Measurements from ENCODE around the gene OR9Q2.
"Not testable (repeated sequence)": the region's sequence is repeated elsewhere in the genome, so short reads cannot be mapped to it uniquely, and the experiment has no call there.

OR9Q2 gene, protein sequence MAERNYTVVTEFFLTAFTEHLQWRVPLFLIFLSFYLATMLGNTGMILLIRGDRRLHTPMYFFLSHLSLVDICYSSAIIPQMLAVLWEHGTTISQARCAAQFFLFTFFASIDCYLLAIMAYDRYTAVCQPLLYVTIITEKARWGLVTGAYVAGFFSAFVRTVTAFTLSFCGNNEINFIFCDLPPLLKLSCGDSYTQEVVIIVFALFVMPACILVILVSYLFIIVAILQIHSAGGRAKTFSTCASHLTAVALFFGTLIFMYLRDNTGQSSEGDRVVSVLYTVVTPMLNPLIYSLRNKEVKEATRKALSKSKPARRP
- total RNA-seq, result 0 reads per million in 2 experiments

DNA sequence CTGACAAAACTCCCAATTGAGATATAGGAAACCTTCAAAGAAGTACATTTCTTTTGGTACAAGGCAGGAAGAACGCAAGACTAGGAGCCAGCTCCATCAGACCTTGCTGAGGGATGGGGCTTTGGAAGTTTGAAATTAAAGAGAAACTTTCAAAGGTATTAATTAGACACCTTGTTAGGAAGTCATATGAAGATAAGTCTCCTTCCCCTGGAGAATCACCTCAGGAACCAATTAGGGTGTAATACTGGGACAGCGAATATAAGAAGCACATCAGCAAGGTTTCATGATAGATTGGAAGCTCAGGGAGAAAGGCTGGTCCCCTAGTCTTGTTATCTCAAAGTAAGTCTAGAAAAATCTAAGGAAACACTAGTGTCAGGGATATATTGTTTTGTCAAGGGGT is at the start of gene OR9Q2:
OR9Q2 (plus strand) TSS at position 301 of the 400 bp plus-strand sequence. CDS start 1,421 bp downstream, outside the sequence.
- DNase-seq (ENCODE audit: low read depth), result no peak

DNA sequence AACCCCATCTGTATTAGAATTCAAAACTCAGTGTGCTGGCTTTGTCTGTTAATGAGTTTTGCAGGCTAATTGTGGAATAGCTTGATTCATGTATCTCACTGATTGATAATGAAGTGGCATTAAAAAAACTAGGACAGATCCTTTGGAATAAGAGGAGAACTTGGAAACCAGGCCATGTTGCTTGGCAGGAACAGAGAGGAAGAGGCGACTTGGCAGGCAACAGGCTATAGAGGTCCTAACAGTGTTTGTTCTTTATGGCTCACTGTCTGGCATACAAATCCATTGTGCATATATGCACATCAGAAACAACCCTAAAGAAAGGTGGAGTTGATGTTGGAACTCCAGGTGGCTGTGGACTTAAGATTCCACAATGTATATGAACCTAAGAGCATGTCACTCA is 46.1 kb upstream of the OR9Q2 start:
- DNase-seq (ENCODE audit: low read depth), result no peak

DNA sequence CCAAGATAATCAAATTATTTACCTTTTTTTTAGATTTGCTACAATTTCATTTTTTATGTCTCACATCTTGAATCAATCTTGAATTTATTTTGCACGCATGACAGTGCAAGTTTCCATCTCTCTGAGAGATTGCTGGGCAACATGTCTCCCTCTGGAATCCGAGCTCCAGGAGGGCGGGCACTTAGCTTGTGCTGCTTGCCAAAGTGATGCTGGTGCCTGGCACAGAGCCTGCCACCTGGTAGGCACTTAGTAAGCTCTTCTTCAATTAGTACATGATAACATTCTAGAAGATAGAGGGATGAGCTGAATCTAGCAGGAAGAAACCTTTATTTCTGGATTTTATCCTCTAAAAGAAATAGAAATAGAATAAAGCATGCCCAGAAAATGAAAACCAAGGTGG is 36.1 kb upstream of the OR9Q2 start:
- no peak for DNase-seq (ENCODE audit: low read depth)

DNA sequence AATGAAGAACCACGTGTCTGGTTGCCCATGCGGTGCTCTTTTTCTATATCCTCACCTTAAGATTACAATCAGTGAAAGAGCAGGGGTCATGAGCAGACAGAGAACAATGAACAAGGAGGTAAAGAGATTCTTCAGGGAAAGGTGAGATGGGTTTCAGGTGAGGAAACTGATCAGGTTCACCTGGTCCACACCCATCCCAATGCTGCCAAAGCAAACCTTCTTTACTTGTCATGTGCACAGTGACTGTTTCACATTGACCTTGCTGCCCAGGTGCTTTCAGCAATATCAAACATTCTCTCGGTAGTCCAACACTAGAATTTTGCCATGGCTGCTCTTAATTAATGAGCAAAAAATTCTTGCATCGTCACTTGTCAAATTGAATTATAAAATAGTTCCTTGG is 24.5 kb upstream of the OR9Q2 start:
- DNase-seq (ENCODE audit: low read depth), result no peak

DNA sequence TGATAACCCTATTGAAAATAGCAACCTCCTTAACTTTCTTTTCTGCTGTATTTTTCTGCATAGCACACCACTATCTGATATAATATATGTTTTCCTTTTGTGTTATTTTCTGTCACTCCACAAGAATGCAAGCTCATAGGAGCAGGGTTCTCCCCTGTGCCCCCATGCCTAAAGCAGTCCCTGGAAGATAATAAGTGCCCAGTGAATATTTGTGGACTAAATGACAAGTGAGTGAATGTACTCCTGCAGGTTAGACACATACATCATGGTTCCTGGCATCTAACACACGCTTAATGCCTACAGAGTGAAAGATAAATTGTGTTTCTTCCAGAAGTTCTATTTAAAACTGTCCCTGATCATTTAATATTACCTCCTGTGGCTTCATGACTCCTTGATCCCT is 23.9 kb upstream of the OR9Q2 start:
- no peak for DNase-seq (ENCODE audit: low read depth)

DNA sequence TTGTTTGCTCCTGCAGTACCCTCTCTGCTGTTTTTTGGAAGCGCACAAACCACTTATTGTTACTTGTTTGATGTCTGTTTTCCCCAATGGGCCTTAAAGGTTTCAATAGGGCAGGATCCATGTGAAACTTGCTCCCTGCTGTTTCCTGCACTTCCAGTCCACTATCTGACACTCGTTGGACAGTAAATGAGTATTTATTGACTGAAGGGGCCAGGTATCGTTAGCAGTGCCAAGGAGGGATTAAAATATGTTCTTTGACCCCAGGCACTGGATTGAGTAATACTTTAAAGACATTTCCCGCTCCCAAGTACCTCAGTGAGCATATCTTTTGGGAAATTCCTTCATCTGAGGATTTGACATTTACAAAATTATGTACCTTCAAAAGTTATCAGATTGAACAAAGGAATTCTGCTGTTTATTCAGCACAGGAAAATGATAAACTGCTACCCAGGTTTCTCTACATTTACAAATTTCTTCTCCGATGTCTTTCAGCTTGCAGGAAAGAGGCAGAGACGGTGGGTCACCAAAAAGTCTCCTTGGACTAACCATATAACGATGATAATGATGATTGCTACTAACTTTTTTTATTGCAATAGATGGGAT is 23.3 kb upstream of the OR9Q2 start:
- DNase-seq (ENCODE audit: low read depth), result no peak

DNA sequence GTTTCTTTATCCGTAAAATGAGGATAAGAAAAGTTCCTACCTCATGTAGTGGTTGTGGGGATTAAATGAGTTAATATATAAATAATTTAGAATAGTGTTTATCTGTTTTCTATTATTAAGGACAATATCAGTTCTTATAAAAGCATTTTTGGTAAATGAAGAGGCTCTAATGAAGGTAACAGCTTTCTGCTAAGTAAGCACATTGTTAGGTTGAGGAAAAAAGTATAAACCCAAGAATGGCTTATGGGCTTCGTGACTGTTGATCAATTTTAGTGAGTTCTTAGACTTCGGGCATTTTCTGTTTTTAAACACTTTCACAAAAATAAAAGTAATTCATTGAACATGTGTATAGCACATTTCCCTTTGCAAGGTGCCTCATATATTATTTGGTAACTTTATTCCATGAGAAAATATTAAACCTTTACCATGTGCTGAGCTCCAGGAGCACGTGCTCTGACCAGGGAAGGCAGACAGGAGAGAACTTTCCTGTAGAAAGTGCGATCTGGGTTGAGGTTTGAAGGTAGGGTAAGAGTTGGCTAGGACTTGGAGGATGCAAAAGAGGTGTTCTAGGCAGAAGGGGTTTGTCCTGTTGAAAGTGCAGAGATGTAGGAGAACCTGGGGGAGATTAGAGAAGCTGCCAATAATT is 11.3 kb upstream of the OR9Q2 start:
- DNase-seq (ENCODE audit: low read depth), result no peak

DNA sequence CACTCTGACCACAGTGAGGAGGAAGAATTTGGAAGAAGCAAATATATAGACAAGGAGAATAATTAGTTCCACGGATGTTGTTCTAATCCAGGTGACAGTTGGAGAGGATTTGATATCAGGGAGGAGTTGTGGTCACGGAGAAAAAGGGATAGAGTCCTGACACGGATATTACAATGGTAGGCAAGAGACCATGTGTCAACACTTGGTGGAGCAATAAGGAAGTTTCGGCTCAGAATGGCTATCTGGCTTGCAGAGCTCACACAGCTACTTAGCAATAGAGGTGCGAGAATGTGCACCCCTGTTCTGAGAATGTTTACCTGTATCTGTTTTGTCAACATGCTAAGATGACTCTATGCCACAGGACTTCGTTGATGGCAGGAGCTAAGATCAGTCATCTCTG is 10.4 kb upstream of the OR9Q2 start:
- DNase-seq (ENCODE audit: low read depth), result no peak

DNA sequence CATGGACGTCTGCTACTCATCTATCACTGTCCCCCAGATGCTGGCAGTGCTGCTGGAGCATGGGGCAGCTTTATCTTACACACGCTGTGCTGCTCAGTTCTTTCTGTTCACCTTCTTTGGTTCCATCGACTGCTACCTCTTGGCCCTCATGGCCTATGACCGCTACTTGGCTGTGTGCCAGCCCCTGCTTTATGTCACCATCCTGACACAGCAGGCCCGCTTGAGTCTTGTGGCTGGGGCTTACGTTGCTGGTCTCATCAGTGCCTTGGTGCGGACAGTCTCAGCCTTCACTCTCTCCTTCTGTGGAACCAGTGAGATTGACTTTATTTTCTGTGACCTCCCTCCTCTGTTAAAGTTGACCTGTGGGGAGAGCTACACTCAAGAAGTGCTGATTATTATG is 9.2 kb upstream of the OR9Q2 start:
- no peak for DNase-seq (ENCODE audit: low read depth)

DNA sequence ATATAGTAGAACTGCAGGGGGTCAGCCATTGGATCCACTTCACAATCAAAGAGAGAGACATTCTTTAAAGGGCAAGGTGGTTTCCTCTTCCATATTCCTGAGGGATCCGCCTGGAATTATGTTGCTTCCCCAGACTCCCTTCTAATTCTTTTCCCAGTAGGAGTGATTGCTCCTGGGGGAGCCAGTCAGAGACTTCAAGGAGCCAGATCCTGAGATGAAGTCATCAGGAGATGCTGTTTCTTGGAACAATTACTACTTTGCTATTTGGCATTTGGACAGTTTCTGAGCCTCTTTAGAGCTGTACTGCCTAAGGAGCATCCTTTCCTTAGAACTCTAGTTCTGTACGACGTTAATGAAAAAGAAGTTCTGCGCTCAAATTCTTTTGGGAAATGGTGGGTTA is 1.9 kb upstream of the OR9Q2 start:
- no peak for DNase-seq (ENCODE audit: low read depth)

DNA sequence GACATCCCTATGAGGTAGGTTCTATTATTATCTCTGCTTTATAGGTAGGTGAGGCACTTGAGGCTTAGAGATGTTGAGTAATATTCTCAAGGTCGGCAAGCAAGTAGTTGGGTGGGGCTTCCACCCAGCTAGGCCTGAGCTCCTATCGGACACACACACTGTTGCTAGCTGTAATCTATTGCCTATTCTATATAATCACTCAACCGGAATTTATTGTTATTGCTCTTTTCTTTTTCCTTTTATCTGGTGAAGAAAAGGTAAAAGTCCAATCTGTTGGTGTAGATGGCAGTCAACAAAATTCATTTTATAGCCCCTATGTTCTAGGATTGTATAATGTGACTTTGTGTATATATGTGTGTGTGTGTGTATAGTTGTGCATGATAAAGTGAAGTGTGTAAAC is 3.4 kb downstream of the OR9Q2 start:
- DNase-seq (ENCODE audit: low read depth), result no peak

DNA sequence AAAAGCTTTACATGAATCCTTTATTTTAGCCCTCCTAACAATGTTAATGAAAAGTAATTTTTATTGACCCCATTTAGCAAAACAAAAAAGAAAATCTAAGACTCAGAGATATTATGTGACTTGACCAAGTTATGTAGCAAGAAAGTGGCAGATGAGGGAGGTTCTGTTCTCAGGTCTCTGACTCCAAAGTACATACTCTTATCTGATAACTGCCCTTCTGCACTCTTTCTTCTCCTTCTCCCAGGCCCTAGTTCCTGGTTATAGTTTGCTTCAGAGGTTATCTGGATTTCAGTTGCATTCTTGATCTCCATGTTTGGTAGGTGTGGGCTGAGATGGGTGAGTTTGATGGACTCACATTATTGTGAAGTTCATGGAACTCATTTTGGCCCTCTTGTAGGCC is 4.5 kb downstream of the OR9Q2 start:
- DNase-seq (ENCODE audit: low read depth), result no peak

DNA sequence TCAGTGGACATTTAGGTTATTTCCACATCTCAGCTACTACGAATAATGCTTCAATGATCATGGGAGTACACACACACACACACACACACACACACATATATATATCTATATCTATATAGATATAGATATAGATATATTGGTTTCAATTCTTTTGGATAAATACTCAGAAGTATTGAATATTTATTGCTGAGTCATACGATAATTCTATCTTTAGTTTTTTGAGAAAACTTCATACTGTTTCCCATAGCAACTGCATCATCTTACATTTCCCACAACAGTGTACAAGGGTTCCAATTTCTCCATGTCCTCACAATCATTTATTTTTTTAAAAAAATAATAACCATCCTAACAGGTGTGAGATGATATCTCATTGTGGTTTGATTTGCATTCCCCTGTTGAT is 7.1 kb downstream of the OR9Q2 start:
- DNase-seq (ENCODE audit: low read depth), result no peak

DNA sequence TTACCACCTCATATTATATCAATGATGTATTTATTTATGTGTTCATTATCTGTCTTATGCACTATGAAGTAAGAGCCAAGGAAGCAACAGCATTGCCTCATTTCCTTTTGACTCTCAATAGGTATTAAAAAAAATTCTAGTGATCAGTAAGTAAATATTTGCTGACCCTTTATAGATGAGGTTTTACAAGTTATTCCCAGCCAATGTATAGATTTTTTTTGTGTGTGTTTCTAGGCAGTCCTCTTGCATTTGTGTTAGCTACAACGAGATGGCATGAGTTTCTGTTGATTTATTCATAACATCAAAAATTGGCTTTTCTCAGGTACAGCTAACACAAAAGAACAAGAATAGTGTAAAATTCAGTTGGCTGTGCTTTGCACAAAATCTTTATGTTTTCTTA is 10.4 kb downstream of the OR9Q2 start:
- DNase-seq (ENCODE audit: low read depth), result no peak

DNA sequence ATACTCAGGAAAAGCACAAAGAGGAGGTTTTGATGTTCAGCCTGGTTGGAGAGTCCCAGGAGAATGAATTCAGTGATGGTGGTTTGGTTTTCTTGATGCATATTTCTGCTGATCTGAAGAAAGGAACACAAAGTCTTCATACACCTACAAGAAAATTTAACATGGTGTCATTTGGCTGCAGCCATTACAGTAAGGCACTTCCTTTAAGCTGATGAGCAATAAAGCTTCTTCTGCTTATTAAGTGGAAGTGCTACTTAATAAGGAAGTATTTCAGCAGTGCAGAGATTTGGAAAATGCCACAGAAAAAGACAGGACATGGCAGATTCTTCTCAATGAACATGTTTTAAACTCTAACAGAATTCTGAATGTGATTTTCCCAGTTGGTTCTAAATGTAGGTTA is 15.2 kb downstream of the OR9Q2 start, which contains the start of gene OR1S2:
OR1S2 (minus strand) TSS at position 101 of the 400 bp plus-strand sequence; CDS start at position 101, 0 bp downstream.
- DNase-seq (ENCODE audit: low read depth), result no peak

DNA sequence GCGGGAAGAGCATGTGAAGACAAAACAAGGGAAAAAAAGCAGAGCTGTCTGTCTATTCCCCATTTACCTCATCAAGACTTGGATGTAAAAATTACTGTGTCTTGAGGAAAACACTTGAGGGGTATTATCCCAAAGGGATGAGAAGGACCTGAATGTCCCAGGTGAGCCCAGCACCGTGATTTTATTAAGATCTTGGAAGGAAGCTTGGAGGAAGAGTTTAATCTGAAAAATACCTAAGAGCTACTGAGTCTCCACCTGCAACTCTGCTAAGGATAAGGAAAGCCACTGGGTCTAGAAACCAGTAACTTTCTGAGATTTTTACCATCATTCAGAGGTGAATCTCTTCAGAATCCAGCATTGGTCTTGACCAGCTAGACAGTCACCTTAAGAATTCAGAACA is 23.6 kb downstream of the OR9Q2 start, which contains the start of gene OR1S1:
OR1S1 (plus strand) TSS at position 301 of the 400 bp plus-strand sequence.
- DNase-seq (ENCODE audit: low read depth), result not testable (repeated sequence)

DNA sequence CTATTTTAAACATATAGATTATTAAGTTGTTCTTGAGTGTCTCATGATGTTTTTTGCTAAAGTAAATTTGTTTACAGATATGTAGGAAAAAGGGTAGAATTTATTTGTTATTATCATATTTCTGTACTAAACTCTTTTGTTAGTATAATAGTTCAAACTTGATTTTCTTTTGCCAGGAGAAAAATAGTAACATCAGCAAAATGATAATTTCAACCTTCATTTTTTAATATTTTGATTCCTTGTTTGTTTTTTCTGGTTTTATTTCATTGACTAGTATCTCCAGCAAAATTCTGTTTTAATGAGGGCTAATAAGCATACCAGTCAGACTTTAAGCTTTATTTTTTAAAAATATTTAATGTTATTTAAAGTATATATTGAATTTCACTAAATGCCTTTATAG is 27.6 kb downstream of the OR9Q2 start:
- no peak for DNase-seq (ENCODE audit: low read depth)

DNA sequence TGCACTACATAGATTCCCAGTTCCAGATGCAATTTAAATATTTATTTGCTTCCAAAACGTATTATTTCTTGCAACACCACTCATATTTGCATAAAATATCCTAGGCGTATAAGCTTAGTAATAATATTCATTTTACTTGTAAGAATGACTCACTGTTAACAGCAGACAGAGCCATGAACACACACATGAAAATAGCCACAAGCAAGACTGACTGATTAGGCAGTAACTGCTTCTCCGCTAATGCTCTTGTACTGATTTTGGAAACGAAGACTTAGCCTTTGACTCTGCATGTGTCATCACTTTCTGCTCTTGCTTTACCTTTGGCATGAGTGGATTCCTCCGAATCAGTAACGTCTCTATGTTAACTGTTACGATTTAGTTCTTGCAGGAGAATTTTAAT is 33.9 kb downstream of the OR9Q2 start:
- no peak for DNase-seq (ENCODE audit: low read depth)

DNA sequence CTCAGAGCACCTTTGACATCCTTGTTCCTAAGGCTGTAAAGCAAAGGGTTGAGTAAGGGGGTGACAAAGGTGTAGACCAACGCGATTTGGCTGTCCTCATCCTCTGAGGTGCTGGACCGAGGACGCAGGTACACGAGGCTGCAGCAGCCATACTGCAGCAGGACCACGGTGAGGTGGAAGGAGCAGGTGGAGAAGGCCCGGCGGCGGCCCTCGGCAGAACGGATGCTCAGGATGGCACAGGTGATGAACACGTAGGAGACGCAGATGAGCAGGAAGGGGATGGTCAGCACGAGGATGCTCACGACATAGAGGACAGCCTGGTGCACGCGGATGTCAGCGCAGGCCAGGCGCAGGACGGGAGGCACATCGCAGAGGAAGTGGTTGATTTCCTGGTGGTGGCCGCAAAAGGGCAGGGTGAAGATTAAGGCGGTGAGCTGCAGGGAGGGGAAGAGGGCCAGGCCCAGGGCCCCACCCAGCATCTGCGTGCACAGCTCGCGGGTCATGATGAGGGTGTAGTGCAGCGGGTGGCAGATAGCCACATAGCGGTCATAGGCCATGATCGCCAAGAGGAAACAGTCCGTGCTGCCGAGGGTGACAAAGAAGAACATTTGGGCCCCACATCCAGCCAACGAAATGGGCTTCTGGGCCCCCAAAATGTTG is 39.2 kb downstream of the OR9Q2 start:
- no peak for DNase-seq (ENCODE audit: low read depth)
